Neural cell (in vitro differentiated cells): ENCODE measurements around the gene PPFIBP1. TPM values are rescaled to one million over a fixed set of nuclear protein-coding genes. Genes with fewer than 3 reads are reported as not detected.

Experiments
- H2AFZ ChIP-seq: fragments of 200-600, 300-800 bp; sonication (generic), shearing (Covaris generic); 2 replicates; pipeline ENCODE4 v1.6.0; 2014; ENCODE audit warnings: low read depth, mild to moderate bottlenecking, antibody characterized with exemption, low read length, moderate library complexity
- H3F3A ChIP-seq: fragments of 200-600 bp; shearing (Covaris generic); 2 replicates; pipeline ENCODE4 v1.6.1; 2016; ENCODE audit warnings: mild to moderate bottlenecking, moderate library complexity, mixed read lengths, antibody characterized with exemption, low read length; ENCODE audit not compliant: insufficient read depth, poor library complexity, severe bottlenecking
- H3K27ac ChIP-seq: fragments of 200-600, 300-800 bp; sonication (generic), shearing (Covaris generic); 2 replicates; pipeline ENCODE4 v1.5.1; 2014; ENCODE audit warnings: mild to moderate bottlenecking, low read length, moderate library complexity
- H3K27me3 ChIP-seq: fragments of 300-800, 200-600 bp; sonication (generic), shearing (Covaris generic); 2 replicates; pipeline ENCODE4 v1.6.0; 2014; ENCODE audit warnings: mild to moderate bottlenecking, low read depth, low read length, moderate library complexity; ENCODE audit not compliant: insufficient read depth
- H3K36me3 ChIP-seq: fragments of 300-800, 200-600 bp; sonication (generic), shearing (Covaris generic); 2 replicates; pipeline ENCODE4 v1.5.1; 2014; ENCODE audit warnings: mild to moderate bottlenecking, antibody characterized with exemption, low read length, moderate library complexity; ENCODE audit not compliant: insufficient read depth
- H3K4me2 ChIP-seq: fragments of 300-800, 200-600 bp; sonication (generic), shearing (Covaris generic); 2 replicates; pipeline ENCODE4 v1.6.0; 2014; ENCODE audit warnings: mild to moderate bottlenecking, low read length
- H3K4me3 ChIP-seq: fragments of 300-800, 200-600 bp; sonication (generic), shearing (Covaris generic); 2 replicates; pipeline ENCODE4 v1.5.1; 2014; ENCODE audit warnings: mild to moderate bottlenecking, low read length, moderate library complexity
- H3K79me2 ChIP-seq: fragments of 200-600 bp; shearing (Covaris generic); replicated peaks from 2 replicates; pipeline ENCODE4 v1.6.0; 2014; ENCODE audit warnings: mild to moderate bottlenecking, low read length, moderate library complexity; ENCODE audit not compliant: insufficient read depth
- H3K9ac ChIP-seq: fragments of 300-800, 200-600 bp; sonication (generic), shearing (Covaris generic); 2 replicates; pipeline ENCODE4 v1.6.1; 2016; ENCODE audit warnings: mild to moderate bottlenecking, low read length, mixed read lengths
- H3K9me2 ChIP-seq: fragments of 200-600 bp; shearing (Covaris generic); 2 replicates; pipeline ENCODE4 v1.6.1; 2016; ENCODE audit warnings: mild to moderate bottlenecking, low read length, mixed read lengths; ENCODE audit not compliant: insufficient read depth
- H3K9me3 ChIP-seq: fragments of 200-600, 300-800 bp; sonication (generic), shearing (Covaris generic); 2 replicates; pipeline ENCODE4 v1.6.1; 2016; ENCODE audit warnings: mild to moderate bottlenecking, mixed run types, low read length, moderate library complexity, mixed read lengths
- H4K20me1 ChIP-seq: fragments of 200-600 bp; shearing (Covaris generic); 2 replicates; pipeline ENCODE4 v1.6.1; 2016; ENCODE audit warnings: mild to moderate bottlenecking, mixed run types; ENCODE audit not compliant: insufficient read depth
- EP300 ChIP-seq: fragments of 450-650 bp; conservative IDR thresholded peaks from 2 replicates; pipeline ENCODE4 v1.6.1; 2014; ENCODE audit warnings: antibody characterized with exemption, mild to moderate bottlenecking, moderate library complexity; ENCODE audit not compliant: poor library complexity, severe bottlenecking
- EZH2 ChIP-seq: fragments of 200-600, 300-800 bp; shearing (Covaris generic), sonication (generic); IDR thresholded peaks from 2 replicates; pipeline ENCODE4 v1.6.1; 2014; ENCODE audit warnings: antibody characterized with exemption, low read length, borderline replicate concordance, mild to moderate bottlenecking; ENCODE audit not compliant: insufficient read depth, poor library complexity, severe bottlenecking
- MXI1 ChIP-seq: fragments of 450-650 bp; conservative IDR thresholded peaks from 2 replicates; pipeline ENCODE4 v1.6.1; 2014; ENCODE audit warnings: antibody characterized with exemption, mild to moderate bottlenecking; ENCODE audit not compliant: poor library complexity, severe bottlenecking
- POLR2AphosphoS5 ChIP-seq: IDR thresholded peaks from 2 replicates; pipeline ENCODE4 v1.6.1; 2012
- RAD21 ChIP-seq: fragments of 450-650 bp; conservative IDR thresholded peaks from 2 replicates; pipeline ENCODE4 v1.6.1; 2014; ENCODE audit warnings: antibody characterized with exemption, mild to moderate bottlenecking, moderate library complexity
- SMC3 ChIP-seq: fragments of 450-650 bp; conservative IDR thresholded peaks from 2 replicates; pipeline ENCODE4 v1.6.1; 2014; ENCODE audit warnings: antibody characterized with exemption, mild to moderate bottlenecking, moderate library complexity; ENCODE audit not compliant: poor library complexity
- TAF1 ChIP-seq: IDR thresholded peaks from 2 replicates; pipeline ENCODE4 v1.6.1; 2012; ENCODE audit warnings: low read depth
- polyA plus RNA-seq: library from polyadenylated mRNA; depleted of rRNA; stranded (reverse); fragments of >200 nt; gene quantifications from 2 replicates; pipeline ENCODE4 v1.2.3, GENCODE V29; 2014
- TF ChIP-seq, protein P1 (sequence below): fragments of 450-650 bp; IDR thresholded peaks from 2 replicates; pipeline ENCODE4 v1.5.1; 2014; ENCODE audit warnings: antibody characterized with exemption, mild to moderate bottlenecking, moderate library complexity; ENCODE audit not compliant: poor library complexity, severe bottlenecking
- TF ChIP-seq, protein P2 (sequence below): IDR thresholded peaks from 2 replicates; pipeline ENCODE4 v1.6.1; 2012; ENCODE audit warnings: borderline replicate concordance

PPFIBP1 gene
- polyA plus RNA-seq, 1 donor from 2014 or later: 30.2 TPM

DNA sequence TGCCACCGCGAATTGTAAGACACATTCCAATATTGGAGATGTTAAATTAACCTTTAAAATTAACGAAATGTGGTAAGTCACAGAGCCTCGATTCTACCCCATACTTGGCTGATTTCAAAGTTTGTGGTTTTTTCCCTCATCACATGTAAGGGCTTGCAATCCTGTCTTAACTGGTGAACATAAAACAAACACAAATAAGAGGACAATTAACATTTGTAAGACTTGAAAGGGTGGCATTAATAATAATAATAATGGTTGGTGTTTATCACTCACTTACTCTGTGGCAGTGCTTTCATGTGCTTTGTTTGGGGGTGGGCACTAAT, 26.6 kb downstream of the PPFIBP1 start:
- Histone ChIP-seq H2AFZ (no peak overlapping the region), H3K9me3 (no peaks in the 10 kb centered on the region), H3K4me3 (no peak overlapping the region), H3K27me3 (no peaks in the 10 kb centered on the region), H3K36me3 (no peaks in the 10 kb centered on the region), H4K20me1 (no peaks in the 10 kb centered on the region), H3K9ac (no peak overlapping the region), H3K9me2 (no peaks in the 10 kb centered on the region), H3K4me2 (no peak overlapping the region), H3K27ac (no peak overlapping the region), H3K79me2 (no peaks in the 10 kb centered on the region), H3F3A (no peaks in the 10 kb centered on the region)
- TF ChIP-seq, protein P1, sequence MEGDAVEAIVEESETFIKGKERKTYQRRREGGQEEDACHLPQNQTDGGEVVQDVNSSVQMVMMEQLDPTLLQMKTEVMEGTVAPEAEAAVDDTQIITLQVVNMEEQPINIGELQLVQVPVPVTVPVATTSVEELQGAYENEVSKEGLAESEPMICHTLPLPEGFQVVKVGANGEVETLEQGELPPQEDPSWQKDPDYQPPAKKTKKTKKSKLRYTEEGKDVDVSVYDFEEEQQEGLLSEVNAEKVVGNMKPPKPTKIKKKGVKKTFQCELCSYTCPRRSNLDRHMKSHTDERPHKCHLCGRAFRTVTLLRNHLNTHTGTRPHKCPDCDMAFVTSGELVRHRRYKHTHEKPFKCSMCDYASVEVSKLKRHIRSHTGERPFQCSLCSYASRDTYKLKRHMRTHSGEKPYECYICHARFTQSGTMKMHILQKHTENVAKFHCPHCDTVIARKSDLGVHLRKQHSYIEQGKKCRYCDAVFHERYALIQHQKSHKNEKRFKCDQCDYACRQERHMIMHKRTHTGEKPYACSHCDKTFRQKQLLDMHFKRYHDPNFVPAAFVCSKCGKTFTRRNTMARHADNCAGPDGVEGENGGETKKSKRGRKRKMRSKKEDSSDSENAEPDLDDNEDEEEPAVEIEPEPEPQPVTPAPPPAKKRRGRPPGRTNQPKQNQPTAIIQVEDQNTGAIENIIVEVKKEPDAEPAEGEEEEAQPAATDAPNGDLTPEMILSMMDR: no peak

DNA sequence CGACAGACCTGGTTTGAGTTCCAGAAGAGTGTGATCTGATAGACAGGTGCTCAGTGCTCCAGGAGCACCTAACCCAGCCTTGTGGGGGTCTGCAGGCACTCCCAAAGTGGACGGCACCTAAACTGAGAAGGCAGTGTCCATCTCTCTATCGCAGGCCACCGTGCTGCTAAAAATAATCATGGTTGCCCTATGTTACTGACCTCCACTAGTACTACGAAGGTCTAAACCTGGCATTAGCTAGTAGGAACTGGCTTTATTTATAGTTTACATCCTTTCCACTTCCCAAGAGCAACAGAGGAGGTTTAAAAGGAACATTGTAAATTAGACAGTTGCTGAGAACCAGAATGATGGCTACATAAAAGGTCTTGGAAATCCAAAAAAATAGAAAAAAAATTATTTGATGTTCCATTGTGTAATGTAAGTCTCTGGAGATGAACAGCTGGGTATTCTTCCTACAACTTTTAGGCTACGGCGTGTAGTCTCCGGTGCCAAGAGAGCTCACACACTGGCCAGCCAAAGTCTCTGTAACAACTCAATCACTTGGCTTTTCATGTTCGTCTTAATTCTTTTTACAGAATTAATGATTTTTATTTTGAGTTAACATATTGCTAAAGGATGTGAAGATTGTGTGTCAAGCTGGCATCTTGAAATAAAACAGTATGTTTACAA, 27.3 kb downstream of the PPFIBP1 start:
- H3K9me2 ChIP-seq: no peaks in the 10 kb centered on the region
- H3K27ac ChIP-seq: no peak overlapping the region
- H3K4me2 ChIP-seq: no peak overlapping the region

More for the DNA sequence above, 27.3 kb downstream of the PPFIBP1 start:
- H3K36me3 ChIP-seq: no peaks in the 10 kb centered on the region
- no peaks in the 10 kb centered on the region for H4K20me1 ChIP-seq
- TF ChIP-seq, protein P1: no peak
- no peak for TF ChIP-seq EZH2
- no peak for TF ChIP-seq TAF1
- TF ChIP-seq POLR2AphosphoS5: no peak
- no peak for TF ChIP-seq SMC3
- TF ChIP-seq MXI1: no peak
- TF ChIP-seq RAD21: no peak
- no peak for TF ChIP-seq EP300
- TF ChIP-seq, protein P2, sequence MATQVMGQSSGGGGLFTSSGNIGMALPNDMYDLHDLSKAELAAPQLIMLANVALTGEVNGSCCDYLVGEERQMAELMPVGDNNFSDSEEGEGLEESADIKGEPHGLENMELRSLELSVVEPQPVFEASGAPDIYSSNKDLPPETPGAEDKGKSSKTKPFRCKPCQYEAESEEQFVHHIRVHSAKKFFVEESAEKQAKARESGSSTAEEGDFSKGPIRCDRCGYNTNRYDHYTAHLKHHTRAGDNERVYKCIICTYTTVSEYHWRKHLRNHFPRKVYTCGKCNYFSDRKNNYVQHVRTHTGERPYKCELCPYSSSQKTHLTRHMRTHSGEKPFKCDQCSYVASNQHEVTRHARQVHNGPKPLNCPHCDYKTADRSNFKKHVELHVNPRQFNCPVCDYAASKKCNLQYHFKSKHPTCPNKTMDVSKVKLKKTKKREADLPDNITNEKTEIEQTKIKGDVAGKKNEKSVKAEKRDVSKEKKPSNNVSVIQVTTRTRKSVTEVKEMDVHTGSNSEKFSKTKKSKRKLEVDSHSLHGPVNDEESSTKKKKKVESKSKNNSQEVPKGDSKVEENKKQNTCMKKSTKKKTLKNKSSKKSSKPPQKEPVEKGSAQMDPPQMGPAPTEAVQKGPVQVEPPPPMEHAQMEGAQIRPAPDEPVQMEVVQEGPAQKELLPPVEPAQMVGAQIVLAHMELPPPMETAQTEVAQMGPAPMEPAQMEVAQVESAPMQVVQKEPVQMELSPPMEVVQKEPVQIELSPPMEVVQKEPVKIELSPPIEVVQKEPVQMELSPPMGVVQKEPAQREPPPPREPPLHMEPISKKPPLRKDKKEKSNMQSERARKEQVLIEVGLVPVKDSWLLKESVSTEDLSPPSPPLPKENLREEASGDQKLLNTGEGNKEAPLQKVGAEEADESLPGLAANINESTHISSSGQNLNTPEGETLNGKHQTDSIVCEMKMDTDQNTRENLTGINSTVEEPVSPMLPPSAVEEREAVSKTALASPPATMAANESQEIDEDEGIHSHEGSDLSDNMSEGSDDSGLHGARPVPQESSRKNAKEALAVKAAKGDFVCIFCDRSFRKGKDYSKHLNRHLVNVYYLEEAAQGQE: no peak
- no peak overlapping the region for H3K4me3 ChIP-seq
- H3K79me2 ChIP-seq: no peaks in the 10 kb centered on the region
- no peaks in the 10 kb centered on the region for H3K9me3 ChIP-seq
- H2AFZ ChIP-seq: no peak overlapping the region
- H3F3A ChIP-seq: no peaks in the 10 kb centered on the region
- H3K27me3 ChIP-seq: no peaks in the 10 kb centered on the region
- H3K9ac ChIP-seq: no peak overlapping the region
